ENCODE measurements around the gene AKNAD1.

The AKNAD1 gene

DNA sequence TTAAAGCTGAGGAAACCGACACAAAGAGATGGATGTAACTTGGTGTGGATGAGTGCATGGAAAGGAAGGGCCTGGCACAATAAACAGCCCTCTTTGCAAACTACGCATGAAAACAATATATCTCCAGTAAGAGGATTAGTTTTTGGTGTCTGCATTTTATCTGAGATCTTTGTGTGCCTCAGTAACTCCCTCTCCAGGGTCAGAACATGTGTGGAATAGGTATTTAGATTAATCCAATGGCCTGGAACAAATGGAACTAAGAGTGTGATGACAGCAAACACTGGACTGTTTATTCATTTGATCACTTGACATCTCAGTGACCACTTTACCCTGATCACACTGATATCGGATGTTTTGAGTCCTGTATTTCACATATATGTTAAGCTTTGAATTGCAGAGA is 45.3 kb downstream of the AKNAD1 start:
- H3K4me3 ChIP-seq (ENCODE audit: control insufficient read depth, low read depth, low read length): no peak overlapping the region
- DNase-seq (ENCODE audit: low read depth): no peak
- TF ChIP-seq, protein P1, sequence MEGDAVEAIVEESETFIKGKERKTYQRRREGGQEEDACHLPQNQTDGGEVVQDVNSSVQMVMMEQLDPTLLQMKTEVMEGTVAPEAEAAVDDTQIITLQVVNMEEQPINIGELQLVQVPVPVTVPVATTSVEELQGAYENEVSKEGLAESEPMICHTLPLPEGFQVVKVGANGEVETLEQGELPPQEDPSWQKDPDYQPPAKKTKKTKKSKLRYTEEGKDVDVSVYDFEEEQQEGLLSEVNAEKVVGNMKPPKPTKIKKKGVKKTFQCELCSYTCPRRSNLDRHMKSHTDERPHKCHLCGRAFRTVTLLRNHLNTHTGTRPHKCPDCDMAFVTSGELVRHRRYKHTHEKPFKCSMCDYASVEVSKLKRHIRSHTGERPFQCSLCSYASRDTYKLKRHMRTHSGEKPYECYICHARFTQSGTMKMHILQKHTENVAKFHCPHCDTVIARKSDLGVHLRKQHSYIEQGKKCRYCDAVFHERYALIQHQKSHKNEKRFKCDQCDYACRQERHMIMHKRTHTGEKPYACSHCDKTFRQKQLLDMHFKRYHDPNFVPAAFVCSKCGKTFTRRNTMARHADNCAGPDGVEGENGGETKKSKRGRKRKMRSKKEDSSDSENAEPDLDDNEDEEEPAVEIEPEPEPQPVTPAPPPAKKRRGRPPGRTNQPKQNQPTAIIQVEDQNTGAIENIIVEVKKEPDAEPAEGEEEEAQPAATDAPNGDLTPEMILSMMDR (conservative IDR thresholded peaks at IDR 0.05; ENCODE audit: control insufficient read depth, insufficient read depth, low read depth, low read length): no peak

DNA sequence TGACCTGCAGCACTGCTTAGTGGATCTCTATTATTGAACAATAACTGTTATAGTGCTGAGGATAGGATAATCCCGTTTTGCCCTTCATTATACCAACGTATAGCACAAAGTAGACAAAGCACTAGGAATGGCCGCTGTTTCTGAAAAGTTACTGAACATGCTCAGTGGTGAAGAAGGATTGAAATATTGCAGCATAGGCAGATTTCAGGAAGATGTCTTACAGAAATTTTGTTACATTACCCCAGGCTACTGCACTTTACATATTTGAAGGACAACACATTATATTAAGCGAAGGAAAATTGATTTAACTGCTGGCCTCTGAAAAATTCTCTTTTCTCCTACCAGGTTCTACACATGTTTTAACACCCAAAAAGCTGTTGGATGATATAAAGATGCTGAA is 48.5 kb downstream of the AKNAD1 start:
- DNase-seq (ENCODE audit: low read depth): no peak
- H3K4me3 ChIP-seq (ENCODE audit: control insufficient read depth, low read depth, low read length): no peak overlapping the region
- TF ChIP-seq, protein P1 (conservative IDR thresholded peaks at IDR 0.05; ENCODE audit: control insufficient read depth, insufficient read depth, low read depth, low read length): no peak

DNA sequence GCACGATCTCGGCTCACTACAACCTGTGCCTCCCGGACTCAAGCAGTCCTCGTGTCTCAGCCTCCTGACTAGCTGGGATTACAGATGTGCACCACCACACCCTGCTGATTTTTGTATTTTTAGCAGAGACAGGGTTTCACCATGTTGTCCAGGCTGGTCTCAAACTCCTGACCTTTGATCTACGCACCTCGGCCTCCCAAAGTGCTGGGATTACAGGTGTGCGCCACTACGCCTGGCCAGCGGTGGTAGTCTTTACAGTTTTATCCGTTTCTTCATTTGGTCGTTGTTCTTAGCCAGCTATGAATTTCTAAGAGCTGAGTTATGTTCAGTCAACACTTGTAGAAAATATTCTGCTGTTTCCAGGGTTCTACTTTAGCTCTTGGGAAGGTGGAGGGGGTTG is 53.3 kb downstream of the AKNAD1 start:
- H3K4me3 ChIP-seq (ENCODE audit: control insufficient read depth, low read depth, low read length): no peak overlapping the region
- TF ChIP-seq, protein P1 (conservative IDR thresholded peaks at IDR 0.05; ENCODE audit: control insufficient read depth, insufficient read depth, low read depth, low read length): no peak
- no peak for DNase-seq (ENCODE audit: low read depth)

DNA sequence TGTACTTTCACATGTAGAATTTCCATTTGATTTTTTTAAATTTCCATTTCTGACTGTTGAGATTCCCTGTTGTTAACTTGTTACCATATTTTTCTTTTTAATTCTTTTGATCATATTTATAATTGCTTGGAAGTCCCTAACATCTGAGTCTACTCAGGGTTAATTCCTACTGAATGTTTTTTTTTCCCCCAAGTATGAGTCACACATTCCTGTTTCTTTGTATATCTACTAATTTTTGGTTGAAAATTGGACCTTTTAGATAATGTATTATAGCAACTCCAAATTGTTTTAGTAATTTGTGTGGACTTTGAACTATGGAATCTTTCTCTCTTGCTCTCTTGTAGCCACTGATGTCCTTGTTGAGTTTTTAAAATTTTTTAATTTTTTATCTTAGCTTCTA is 55.8 kb downstream of the AKNAD1 start:
- TF ChIP-seq, protein P1 (conservative IDR thresholded peaks at IDR 0.05; ENCODE audit: control insufficient read depth, insufficient read depth, low read depth, low read length): no peak
- H3K4me3 ChIP-seq (ENCODE audit: control insufficient read depth, low read depth, low read length): no peak overlapping the region
- peak; percentile 48 for DNase-seq (ENCODE audit: low read depth)

DNA sequence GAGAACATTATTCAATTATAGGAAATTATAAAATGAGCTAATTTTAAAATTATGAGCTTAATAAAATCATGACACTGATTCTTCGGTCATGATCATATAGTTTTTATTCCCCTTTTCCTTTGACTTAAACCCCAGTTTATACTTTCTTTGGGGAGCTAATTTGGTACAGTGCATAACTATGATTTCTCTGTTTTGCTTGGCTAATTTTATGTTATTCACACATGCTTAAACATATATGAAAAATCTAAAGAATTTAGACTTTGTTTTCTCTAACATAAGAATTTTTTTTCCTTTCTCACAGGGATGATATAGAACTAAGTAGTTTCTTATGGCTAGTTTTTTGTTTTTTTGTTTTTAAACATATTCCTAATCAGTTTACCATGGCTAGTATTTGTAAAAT is 57.9 kb downstream of the AKNAD1 start:
- H3K4me3 ChIP-seq (ENCODE audit: control insufficient read depth, low read depth, low read length): no peak overlapping the region
- DNase-seq (ENCODE audit: low read depth): no peak
- TF ChIP-seq, protein P1 (conservative IDR thresholded peaks at IDR 0.05; ENCODE audit: control insufficient read depth, insufficient read depth, low read depth, low read length): no peak

DNA sequence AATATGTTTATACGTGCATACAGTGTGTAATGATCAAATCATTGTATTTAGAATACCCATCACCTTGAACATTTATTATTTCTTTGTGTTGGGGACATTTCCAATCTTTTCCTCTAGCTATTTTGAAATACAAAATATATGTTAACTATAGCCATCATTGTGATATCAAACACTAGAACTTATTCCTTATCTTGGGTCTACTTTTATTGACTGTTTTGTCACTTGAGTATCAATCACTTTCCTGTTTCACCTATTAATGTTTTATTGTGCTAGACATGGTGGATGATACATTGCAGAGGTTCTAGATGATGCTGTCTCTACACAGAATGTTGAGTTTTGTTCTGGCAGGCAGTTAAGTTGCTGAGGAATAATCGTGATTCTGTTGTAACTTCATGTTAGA is 64.5 kb downstream of the AKNAD1 start:
- TF ChIP-seq, protein P1 (conservative IDR thresholded peaks at IDR 0.05; ENCODE audit: control insufficient read depth, insufficient read depth, low read depth, low read length): no peak
- no peak overlapping the region for H3K4me3 ChIP-seq (ENCODE audit: control insufficient read depth, low read depth, low read length)
- DNase-seq (ENCODE audit: low read depth): no peak

DNA sequence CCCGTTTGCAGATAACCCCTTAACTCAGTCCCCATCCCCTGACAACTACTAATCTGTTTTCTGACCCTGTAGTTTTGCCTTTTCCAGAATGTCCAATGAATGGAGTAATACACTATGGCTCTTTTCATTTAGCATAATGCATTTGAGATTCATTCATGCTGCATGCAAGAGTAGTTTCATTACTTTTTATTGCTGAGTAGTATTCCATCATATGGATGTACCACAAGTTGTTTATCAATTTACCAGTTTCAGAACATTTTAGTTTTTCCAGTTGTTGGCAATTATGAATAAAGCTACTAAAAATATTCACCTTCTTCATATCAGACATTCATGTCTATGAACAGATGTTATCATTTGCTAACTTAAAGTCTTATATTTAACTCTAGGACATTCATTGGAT is 65.1 kb downstream of the AKNAD1 start:
- no peak for DNase-seq (ENCODE audit: low read depth)
- no peak overlapping the region for H3K4me3 ChIP-seq (ENCODE audit: control insufficient read depth, low read depth, low read length)
- TF ChIP-seq, protein P1 (conservative IDR thresholded peaks at IDR 0.05; ENCODE audit: control insufficient read depth, insufficient read depth, low read depth, low read length): no peak
